Measurements from ENCODE around the gene TNFRSF11A.

TNFRSF11A gene

DNA sequence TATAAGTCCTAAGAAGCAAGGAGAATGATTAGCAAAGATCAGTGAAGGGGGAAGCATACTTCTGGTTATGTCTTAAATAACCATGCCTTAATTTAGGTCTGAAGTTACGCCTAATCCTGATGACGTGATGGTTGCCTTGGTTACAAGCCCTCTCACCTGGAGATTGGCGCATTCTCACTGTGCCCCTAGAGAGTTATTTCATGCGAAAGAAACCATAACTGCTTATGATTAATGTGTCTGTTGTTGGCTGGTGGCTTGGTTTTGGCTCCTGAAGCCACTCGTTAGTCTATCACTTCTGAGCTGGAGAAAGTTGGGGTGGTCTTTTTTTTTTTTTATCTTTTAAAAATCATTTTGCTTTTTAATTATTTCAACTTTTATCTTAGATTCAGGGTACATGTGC is 47.0 kb downstream of the TNFRSF11A start:
- Histone ChIP-seq H3K9ac (ENCODE audit: low read depth in 1 of 2, low read length in 2 of 2) (no peak overlapping the region), H3K9me3 (ENCODE audit: control insufficient read depth in 1 of 2, low read length in 2 of 2) (no peaks in the 10 kb centered on the region), H3K27ac (ENCODE audit: low read depth, low read length) (no peak overlapping the region), H3K4me3 (ENCODE audit: low read depth in 1 of 2, low read length in 2 of 2) (no peak overlapping the region), H3K4me1 (ENCODE audit: control insufficient read depth in 1 of 2, insufficient read depth in 2 of 2, low read length in 2 of 2) (no peaks in the 10 kb centered on the region), H3K36me3 (ENCODE audit: control insufficient read depth in 1 of 2, insufficient read depth in 2 of 2, low read length in 2 of 2) (peaks cover 4 to 33% of the 10 kb centered on the region in 2 donors), H3K27me3 (ENCODE audit: control insufficient read depth in 1 of 2, insufficient read depth in 2 of 2, low read length in 2 of 2) (no peaks in the 10 kb centered on the region)

DNA sequence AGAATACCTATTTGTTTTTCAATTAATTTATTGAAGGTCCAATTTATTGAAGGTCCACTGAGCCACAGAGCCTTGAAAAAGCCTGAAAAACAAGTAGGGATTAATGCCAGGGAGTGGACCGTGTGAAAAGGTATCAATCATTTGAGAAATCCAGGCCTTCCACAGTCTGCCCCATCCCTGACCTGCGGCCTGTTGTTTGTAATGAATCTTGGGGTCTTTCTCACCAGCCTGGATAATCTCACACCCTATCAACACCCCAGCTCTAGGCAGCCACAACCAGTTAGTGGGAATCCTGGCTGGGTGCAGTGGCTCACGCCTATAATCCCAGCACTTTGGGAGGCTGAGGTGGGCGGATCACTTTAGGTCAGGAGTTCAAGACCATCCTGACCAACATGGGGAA is 47.8 kb downstream of the TNFRSF11A start:
- Histone ChIP-seq H3K9me3 (ENCODE audit: control insufficient read depth in 1 of 2, low read length in 2 of 2) (no peaks in the 10 kb centered on the region), H3K36me3 (ENCODE audit: control insufficient read depth in 1 of 2, insufficient read depth in 2 of 2, low read length in 2 of 2) (peaks cover 7 to 36% of the 10 kb centered on the region in 2 donors), H3K9ac (ENCODE audit: low read depth in 1 of 2, low read length in 2 of 2) (no peak overlapping the region), H3K4me1 (ENCODE audit: control insufficient read depth in 1 of 2, insufficient read depth in 2 of 2, low read length in 2 of 2) (no peaks in the 10 kb centered on the region), H3K27me3 (ENCODE audit: control insufficient read depth in 1 of 2, insufficient read depth in 2 of 2, low read length in 2 of 2) (no peaks in the 10 kb centered on the region), H3K4me3 (ENCODE audit: low read depth in 1 of 2, low read length in 2 of 2) (no peak overlapping the region), H3K27ac (ENCODE audit: low read depth, low read length) (no peak overlapping the region)

DNA sequence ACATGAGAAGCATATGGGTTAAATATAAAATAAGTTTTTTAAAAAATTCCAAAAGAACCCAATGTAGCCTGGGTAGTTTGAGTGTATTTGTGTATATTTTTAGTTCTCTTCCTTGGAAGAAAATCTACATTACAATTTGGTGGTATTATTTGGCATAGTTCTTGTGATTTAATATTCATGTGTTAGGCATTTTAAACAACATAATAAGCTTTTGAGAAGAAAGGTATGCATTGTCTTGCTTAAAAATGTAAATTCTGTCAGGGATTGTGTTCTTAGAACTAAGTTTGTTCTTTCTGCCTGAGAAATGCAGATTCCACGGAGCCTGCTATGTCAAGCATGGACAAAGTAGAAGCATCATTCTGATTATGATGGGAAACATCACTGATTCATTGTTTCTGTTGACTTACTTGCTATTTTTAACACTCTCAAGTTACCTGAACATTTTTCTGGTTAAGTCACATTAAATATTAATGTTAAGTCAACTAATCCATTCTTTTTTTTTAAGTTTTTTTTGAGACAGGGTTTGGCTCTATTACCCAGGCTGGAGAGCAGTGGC is 49.4 kb downstream of the TNFRSF11A start:
- no peak overlapping the region for H3K9ac ChIP-seq (ENCODE audit: low read depth in 1 of 2, low read length in 2 of 2)
- no peak overlapping the region for H3K4me3 ChIP-seq (ENCODE audit: low read depth in 1 of 2, low read length in 2 of 2)
- no peaks in the 10 kb centered on the region for H3K9me3 ChIP-seq (ENCODE audit: control insufficient read depth in 1 of 2, low read length in 2 of 2)
- H3K27me3 ChIP-seq (ENCODE audit: control insufficient read depth in 1 of 2, insufficient read depth in 2 of 2, low read length in 2 of 2) = no peaks in the 10 kb centered on the region
- H3K27ac ChIP-seq (ENCODE audit: low read depth, low read length) = no peak overlapping the region
- H3K4me1 ChIP-seq (ENCODE audit: control insufficient read depth in 1 of 2, insufficient read depth in 2 of 2, low read length in 2 of 2) = no peaks in the 10 kb centered on the region
- H3K36me3 ChIP-seq (ENCODE audit: control insufficient read depth in 1 of 2, insufficient read depth in 2 of 2, low read length in 2 of 2) = peaks cover 5 to 35% of the 10 kb centered on the region in 2 donors

DNA sequence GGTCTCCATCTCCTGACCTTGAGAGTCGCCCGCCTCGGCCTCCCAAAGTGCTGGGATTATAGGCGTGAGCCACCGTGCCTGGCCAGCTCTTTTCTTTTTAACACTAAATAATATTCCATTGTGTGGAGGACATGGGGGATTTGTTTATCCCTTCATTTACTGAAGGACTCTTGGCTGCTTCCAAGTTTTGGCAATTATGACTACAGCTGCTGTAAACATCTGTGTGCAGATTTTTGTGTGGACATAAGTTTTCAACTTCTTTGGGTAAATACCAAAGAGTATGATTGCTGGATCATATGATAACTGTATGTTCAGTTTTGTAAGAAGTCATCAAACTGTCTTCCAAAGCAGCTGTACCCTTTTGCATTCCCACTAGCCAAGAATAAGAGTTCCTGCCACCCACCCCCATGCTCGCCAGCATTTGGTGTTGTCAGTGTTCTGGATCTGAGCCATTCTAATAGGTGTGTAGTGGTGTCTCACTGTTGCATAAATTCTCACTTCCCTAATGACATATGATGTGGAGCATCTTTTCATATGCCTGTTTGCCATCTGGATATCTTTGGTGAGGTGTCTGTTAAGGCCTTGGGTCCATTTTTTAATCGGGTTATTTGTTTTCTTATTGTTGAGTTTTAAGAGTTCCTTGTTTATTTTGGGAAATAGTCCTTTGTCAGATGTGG is 52.2 kb downstream of the TNFRSF11A start:
- no peaks in the 10 kb centered on the region for H3K4me1 ChIP-seq (ENCODE audit: control insufficient read depth in 1 of 2, insufficient read depth in 2 of 2, low read length in 2 of 2)
- no peak overlapping the region for H3K9ac ChIP-seq (ENCODE audit: low read depth in 1 of 2, low read length in 2 of 2)
- no peaks in the 10 kb centered on the region for H3K9me3 ChIP-seq (ENCODE audit: control insufficient read depth in 1 of 2, low read length in 2 of 2)
- no peak overlapping the region for H3K27ac ChIP-seq (ENCODE audit: low read depth, low read length)
- no peak overlapping the region for H3K4me3 ChIP-seq (ENCODE audit: low read depth in 1 of 2, low read length in 2 of 2)
- H3K27me3 ChIP-seq (ENCODE audit: control insufficient read depth in 1 of 2, insufficient read depth in 2 of 2, low read length in 2 of 2) = no peaks in the 10 kb centered on the region
- H3K36me3 ChIP-seq (ENCODE audit: control insufficient read depth in 1 of 2, insufficient read depth in 2 of 2, low read length in 2 of 2) = peaks cover 9 to 38% of the 10 kb centered on the region in 2 donors

DNA sequence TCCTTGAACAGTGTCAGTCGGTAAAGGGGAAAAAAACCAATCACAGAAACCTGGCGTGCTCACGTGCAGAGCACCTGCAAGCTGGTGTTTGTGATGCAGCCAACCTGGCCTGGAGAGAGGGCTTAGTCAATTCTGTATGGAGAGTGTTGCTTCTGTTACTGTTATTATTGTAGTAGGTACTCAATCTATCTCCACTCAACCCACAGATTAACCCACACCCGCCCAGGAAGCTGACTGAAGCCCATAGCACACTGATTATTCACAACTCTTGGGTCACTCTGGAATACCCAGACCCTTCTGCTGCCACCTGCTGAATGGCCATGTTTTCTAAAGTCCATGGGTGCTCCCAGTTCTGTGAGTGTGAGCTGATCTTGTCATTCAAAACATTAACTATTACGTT is 53.9 kb downstream of the TNFRSF11A start:
- H3K9me3 ChIP-seq (ENCODE audit: control insufficient read depth in 1 of 2, low read length in 2 of 2) = no peaks in the 10 kb centered on the region
- H3K27ac ChIP-seq (ENCODE audit: low read depth, low read length) = no peak overlapping the region
- no peak overlapping the region for H3K4me3 ChIP-seq (ENCODE audit: low read depth in 1 of 2, low read length in 2 of 2)
- H3K4me1 ChIP-seq (ENCODE audit: control insufficient read depth in 1 of 2, insufficient read depth in 2 of 2, low read length in 2 of 2) = no peaks in the 10 kb centered on the region
- H3K36me3 ChIP-seq (ENCODE audit: control insufficient read depth in 1 of 2, insufficient read depth in 2 of 2, low read length in 2 of 2) = peaks cover 14 to 45% of the 10 kb centered on the region in 2 donors
- H3K9ac ChIP-seq (ENCODE audit: low read depth in 1 of 2, low read length in 2 of 2) = no peak overlapping the region
- no peaks in the 10 kb centered on the region for H3K27me3 ChIP-seq (ENCODE audit: control insufficient read depth in 1 of 2, insufficient read depth in 2 of 2, low read length in 2 of 2)

DNA sequence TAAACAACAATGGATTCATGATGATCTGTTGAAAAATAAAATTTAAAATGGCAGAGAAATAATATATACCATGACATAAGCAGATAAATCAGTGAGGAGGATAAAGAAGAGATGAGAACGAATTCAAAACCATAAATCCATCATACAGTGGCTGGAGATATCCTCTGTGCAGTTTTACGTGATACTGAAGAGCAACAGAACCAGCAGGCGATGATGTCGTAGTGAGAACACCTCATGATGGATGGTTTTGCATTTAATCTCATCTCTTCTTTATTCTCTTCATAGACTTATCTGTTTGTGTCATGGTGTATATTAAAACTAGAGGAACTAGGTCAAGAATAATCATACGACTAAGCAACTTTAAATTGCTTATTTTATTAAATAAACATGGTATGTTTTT is 56.3 kb downstream of the TNFRSF11A start:
- Histone ChIP-seq H3K9ac (ENCODE audit: low read depth in 1 of 2, low read length in 2 of 2) (no peak overlapping the region), H3K4me1 (ENCODE audit: control insufficient read depth in 1 of 2, insufficient read depth in 2 of 2, low read length in 2 of 2) (peaks cover 1% of the 10 kb centered on the region in 2 donors), H3K27ac (ENCODE audit: low read depth, low read length) (no peak overlapping the region), H3K9me3 (ENCODE audit: control insufficient read depth in 1 of 2, low read length in 2 of 2) (no peaks in the 10 kb centered on the region), H3K27me3 (ENCODE audit: control insufficient read depth in 1 of 2, insufficient read depth in 2 of 2, low read length in 2 of 2) (no peaks in the 10 kb centered on the region), H3K36me3 (ENCODE audit: control insufficient read depth in 1 of 2, insufficient read depth in 2 of 2, low read length in 2 of 2) (peaks cover 14 to 35% of the 10 kb centered on the region in 2 donors), H3K4me3 (ENCODE audit: low read depth in 1 of 2, low read length in 2 of 2) (no peak overlapping the region)

DNA sequence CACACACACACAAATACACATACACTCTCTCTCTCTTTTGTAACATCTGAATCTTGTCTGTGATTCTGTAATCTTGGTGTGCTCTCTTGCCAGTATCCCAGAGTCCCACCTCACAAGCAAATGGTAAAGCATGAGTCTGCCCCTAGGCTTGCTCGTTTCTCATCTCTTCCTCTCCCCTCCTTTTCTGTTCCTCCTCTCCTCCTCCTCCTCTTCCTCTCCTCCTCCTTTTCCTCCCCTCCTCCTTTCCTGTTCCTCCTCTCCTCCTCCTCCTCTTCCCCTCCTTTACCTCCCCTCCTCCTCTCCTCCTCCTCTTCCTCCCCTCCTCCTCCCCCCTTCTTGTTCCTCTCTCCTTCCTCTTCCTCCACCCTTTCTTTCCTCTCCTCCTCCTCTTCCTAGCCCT is 59.0 kb downstream of the TNFRSF11A start:
- Histone ChIP-seq H3K27ac (ENCODE audit: low read depth, low read length) (no peak overlapping the region), H3K4me1 (ENCODE audit: control insufficient read depth in 1 of 2, insufficient read depth in 2 of 2, low read length in 2 of 2) (peaks cover 11 to 15% of the 10 kb centered on the region in 2 donors), H3K4me3 (ENCODE audit: low read depth in 1 of 2, low read length in 2 of 2) (no peak overlapping the region), H3K9me3 (ENCODE audit: control insufficient read depth in 1 of 2, low read length in 2 of 2) (no peaks in the 10 kb centered on the region), H3K27me3 (ENCODE audit: control insufficient read depth in 1 of 2, insufficient read depth in 2 of 2, low read length in 2 of 2) (no peaks in the 10 kb centered on the region), H3K36me3 (ENCODE audit: control insufficient read depth in 1 of 2, insufficient read depth in 2 of 2, low read length in 2 of 2) (peaks cover 8 to 25% of the 10 kb centered on the region in 2 donors), H3K9ac (ENCODE audit: low read depth in 1 of 2, low read length in 2 of 2) (no peak overlapping the region)

DNA sequence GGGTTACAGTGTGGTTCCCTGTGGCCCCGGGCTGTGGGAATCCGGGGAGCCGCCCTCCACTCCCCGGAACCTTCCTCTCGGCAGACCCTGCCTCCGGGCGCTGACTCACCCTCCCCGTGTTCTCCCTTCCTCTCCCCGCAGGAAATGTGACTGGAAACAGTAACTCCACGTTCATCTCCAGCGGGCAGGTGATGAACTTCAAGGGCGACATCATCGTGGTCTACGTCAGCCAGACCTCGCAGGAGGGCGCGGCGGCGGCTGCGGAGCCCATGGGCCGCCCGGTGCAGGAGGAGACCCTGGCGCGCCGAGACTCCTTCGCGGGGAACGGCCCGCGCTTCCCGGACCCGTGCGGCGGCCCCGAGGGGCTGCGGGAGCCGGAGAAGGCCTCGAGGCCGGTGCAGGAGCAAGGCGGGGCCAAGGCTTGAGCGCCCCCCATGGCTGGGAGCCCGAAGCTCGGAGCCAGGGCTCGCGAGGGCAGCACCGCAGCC is 59.5 kb downstream of the TNFRSF11A start:
- Histone ChIP-seq H3K4me3 (ENCODE audit: low read depth in 1 of 2, low read length in 2 of 2) (no peak overlapping the region), H3K9ac (ENCODE audit: low read depth in 1 of 2, low read length in 2 of 2) (no peak overlapping the region), H3K27ac (ENCODE audit: low read depth, low read length) (no peak overlapping the region), H3K9me3 (ENCODE audit: control insufficient read depth in 1 of 2, low read length in 2 of 2) (no peaks in the 10 kb centered on the region), H3K27me3 (ENCODE audit: control insufficient read depth in 1 of 2, insufficient read depth in 2 of 2, low read length in 2 of 2) (no peaks in the 10 kb centered on the region), H3K4me1 (ENCODE audit: control insufficient read depth in 1 of 2, insufficient read depth in 2 of 2, low read length in 2 of 2) (peaks cover 11 to 15% of the 10 kb centered on the region in 2 donors), H3K36me3 (ENCODE audit: control insufficient read depth in 1 of 2, insufficient read depth in 2 of 2, low read length in 2 of 2) (peaks cover 8 to 20% of the 10 kb centered on the region in 2 donors)

DNA sequence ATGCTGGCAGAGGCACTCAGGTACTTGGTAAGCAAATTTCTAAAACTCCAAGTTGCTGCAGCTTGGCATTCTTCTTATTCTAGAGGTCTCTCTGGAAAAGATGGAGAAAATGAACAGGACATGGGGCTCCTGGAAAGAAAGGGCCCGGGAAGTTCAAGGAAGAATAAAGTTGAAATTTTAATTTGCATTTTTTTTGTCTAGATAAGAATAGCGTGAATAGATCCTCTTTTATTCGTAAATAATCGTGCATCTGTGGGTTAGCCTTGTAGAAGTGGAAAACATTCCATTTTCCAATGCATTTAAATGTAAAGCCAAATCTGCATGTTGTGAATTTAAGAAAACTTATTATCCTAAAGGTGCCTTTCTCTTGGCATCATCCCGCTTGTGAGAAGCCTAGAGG is 61.0 kb downstream of the TNFRSF11A start:
- Histone ChIP-seq H3K9ac (ENCODE audit: low read depth in 1 of 2, low read length in 2 of 2) (no peak overlapping the region), H3K27me3 (ENCODE audit: control insufficient read depth in 1 of 2, insufficient read depth in 2 of 2, low read length in 2 of 2) (no peaks in the 10 kb centered on the region), H3K4me1 (ENCODE audit: control insufficient read depth in 1 of 2, insufficient read depth in 2 of 2, low read length in 2 of 2) (peaks cover 11 to 15% of the 10 kb centered on the region in 2 donors), H3K36me3 (ENCODE audit: control insufficient read depth in 1 of 2, insufficient read depth in 2 of 2, low read length in 2 of 2) (peaks cover 5 to 15% of the 10 kb centered on the region in 2 donors), H3K4me3 (ENCODE audit: low read depth in 1 of 2, low read length in 2 of 2) (no peak overlapping the region), H3K9me3 (ENCODE audit: control insufficient read depth in 1 of 2, low read length in 2 of 2) (no peaks in the 10 kb centered on the region), H3K27ac (ENCODE audit: low read depth, low read length) (no peak overlapping the region)

DNA sequence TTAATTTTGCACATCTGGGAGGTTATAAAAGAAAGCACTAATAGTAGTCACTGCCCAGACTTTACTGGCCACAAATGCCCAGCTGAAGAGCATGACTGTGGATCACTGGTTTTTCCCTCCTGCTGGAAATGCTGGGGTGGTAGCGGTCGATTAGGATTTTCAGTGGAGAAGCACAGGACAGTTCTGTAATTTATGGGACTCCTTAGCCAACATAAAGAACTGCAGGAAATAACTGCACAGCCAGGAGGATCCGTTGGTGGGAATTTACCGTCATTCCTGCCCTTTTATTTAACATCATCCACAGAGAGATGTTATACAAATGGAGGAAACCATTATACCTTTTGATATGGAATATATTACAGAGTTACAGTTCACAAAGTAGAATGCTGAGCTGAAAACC is 61.5 kb downstream of the TNFRSF11A start:
- Histone ChIP-seq H3K27ac (ENCODE audit: low read depth, low read length) (no peak overlapping the region), H3K9ac (ENCODE audit: low read depth in 1 of 2, low read length in 2 of 2) (no peak overlapping the region), H3K4me1 (ENCODE audit: control insufficient read depth in 1 of 2, insufficient read depth in 2 of 2, low read length in 2 of 2) (peaks cover 11 to 15% of the 10 kb centered on the region in 2 donors), H3K9me3 (ENCODE audit: control insufficient read depth in 1 of 2, low read length in 2 of 2) (no peaks in the 10 kb centered on the region), H3K36me3 (ENCODE audit: control insufficient read depth in 1 of 2, insufficient read depth in 2 of 2, low read length in 2 of 2) (peaks cover 5 to 15% of the 10 kb centered on the region in 2 donors), H3K4me3 (ENCODE audit: low read depth in 1 of 2, low read length in 2 of 2) (no peak overlapping the region), H3K27me3 (ENCODE audit: control insufficient read depth in 1 of 2, insufficient read depth in 2 of 2, low read length in 2 of 2) (no peaks in the 10 kb centered on the region)
